GM21515 (cell line): ENCODE measurements around the gene MRPS10.
A peak's percentile ranks its signal among the peaks of the same experiment; 100 is the strongest.

Experiments
- ATAC-seq: cut with Tn5 transposase; IDR thresholded peaks from one replicate; pipeline ENCODE4 v1.9.1; 2021; ENCODE audit not compliant: unreplicated experiment

Gene MRPS10

GRCh38 chr6:42217519-42218367 is at the start of gene MRPS10:
Gene MRPS10, minus strand, starts transcription at chr6:42217861. Its CDS starts 12 bp downstream, at chr6:42217849.
- ATAC-seq = peak; percentile 91

GRCh38 chr6:42266538-42266937 is 48.9 kb upstream of the MRPS10 start:
- no peak for ATAC-seq

- no peak for ATAC-seq
These were observed 47.3 kb upstream of the MRPS10 start for GRCh38 chr6:42264852-42265390.

GRCh38 chr6:42264162-42264851 is 46.6 kb upstream of the MRPS10 start:
- ATAC-seq = no peak

GRCh38 chr6:42263165-42263728 is 45.6 kb upstream of the MRPS10 start:
- ATAC-seq = no peak

GRCh38 chr6:42260972-42261371 is 43.3 kb upstream of the MRPS10 start:
- ATAC-seq = no peak

- ATAC-seq = no peak
These were observed 42.8 kb upstream of the MRPS10 start for GRCh38 chr6:42260396-42260888.

- ATAC-seq = no peak
These were observed 42.3 kb upstream of the MRPS10 start for GRCh38 chr6:42259841-42260395.

GRCh38 chr6:42259286-42259685 is 41.6 kb upstream of the MRPS10 start:
- ATAC-seq = no peak

- no peak for ATAC-seq
These were observed 40.0 kb upstream of the MRPS10 start for GRCh38 chr6:42257614-42258013.

GRCh38 chr6:42257063-42257462 is 39.4 kb upstream of the MRPS10 start:
- no peak for ATAC-seq

GRCh38 chr6:42255050-42255449 is 37.4 kb upstream of the MRPS10 start:
- ATAC-seq = no peak

- no peak for ATAC-seq
These were observed 36.8 kb upstream of the MRPS10 start for GRCh38 chr6:42254505-42254904.

GRCh38 chr6:42251911-42252637 is 34.4 kb upstream of the MRPS10 start:
- no peak for ATAC-seq

GRCh38 chr6:42251500-42251899 is 33.8 kb upstream of the MRPS10 start:
- no peak for ATAC-seq

- ATAC-seq = no peak
These were observed 32.7 kb upstream of the MRPS10 start for GRCh38 chr6:42250274-42250931.

- ATAC-seq = no peak
These were observed 31.6 kb upstream of the MRPS10 start for GRCh38 chr6:42249279-42249678.

GRCh38 chr6:42243046-42243445 is 25.4 kb upstream of the MRPS10 start:
- ATAC-seq = no peak

GRCh38 chr6:42241915-42242314 is 24.3 kb upstream of the MRPS10 start:
- no peak for ATAC-seq
